Measurements from ENCODE around the gene LRRK2. TPM values are rescaled to one million over a fixed set of nuclear protein-coding genes. Genes with fewer than 3 reads are reported as not detected.

The LRRK2 gene
- total and polyA plus RNA-seq, 10 donors = 7.7 to 106 (median 51.7) TPM

DNA sequence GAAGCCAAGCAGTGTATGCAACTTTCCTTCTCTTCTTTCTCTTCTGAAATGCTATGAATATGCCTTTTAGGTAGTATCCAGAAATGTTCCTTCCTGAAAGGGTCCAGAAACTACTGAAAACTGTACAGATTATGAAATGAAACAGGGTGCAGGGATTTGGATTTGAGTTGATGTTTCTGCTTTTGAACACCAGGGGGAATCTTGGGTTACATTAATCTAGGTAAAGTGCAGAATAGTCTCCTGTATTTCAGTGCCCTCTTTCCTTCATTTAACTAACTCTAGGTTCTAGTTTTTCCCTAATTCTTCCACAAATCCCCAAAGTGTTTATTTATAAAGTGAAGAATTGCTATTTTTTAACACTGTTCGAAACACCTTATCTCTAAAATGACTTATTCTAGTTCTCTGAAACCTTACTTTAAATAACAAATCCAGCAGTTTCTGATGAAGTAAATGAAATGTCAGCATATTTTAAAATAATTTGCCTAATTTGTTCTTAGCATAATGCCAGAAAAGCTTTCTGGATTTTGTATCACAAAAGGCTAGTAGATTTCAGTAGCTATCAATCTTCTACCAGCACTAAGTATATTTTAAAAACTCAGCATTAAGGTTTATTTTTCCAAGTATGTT is 111.9 kb downstream of the LRRK2 start:
- TF ChIP-seq CTCF (IDR thresholded peaks at IDR 0.05 in 8 of 11, conservative IDR thresholded peaks at IDR 0.05 in 3 of 11) (peak in 8 of 11 experiments; percentile 17 to 41 (median 26)), POLR2A (IDR thresholded peaks at IDR 0.05) (no peak)
- H3K36me3 ChIP-seq = peaks cover 0 to 100% (median 33%) of the 10 kb centered on the region in 6 donors
- H3K27me3 ChIP-seq (replicated peaks in 1 of 7) = no peaks in the 10 kb centered on the region
- no peak overlapping the region for H3K27ac ChIP-seq
- H3K9me3 ChIP-seq = peaks cover 0 to under 1% (median 0%) of the 10 kb centered on the region in 8 donors
- H3K4me1 ChIP-seq = no peaks in the 10 kb centered on the region
- intact Hi-C loops (cut with DNase I; ENCODE audit: low total_unique reads) = no loop called here
- H3K4me3 ChIP-seq = no peak overlapping the region
- WGBS, 5 donors = 82 to 94% (median 90%) methylated on average over 1 of the region's 1 CpG
- no peak for DNase-seq

- no peaks in the 10 kb centered on the region for H3K4me1 ChIP-seq
- H3K9me3 ChIP-seq = no peaks in the 10 kb centered on the region
- TF ChIP-seq POLR2A (IDR thresholded peaks at IDR 0.05) (no peak), CTCF (IDR thresholded peaks at IDR 0.05 in 8 of 11, conservative IDR thresholded peaks at IDR 0.05 in 3 of 11) (no peak), POLR2AphosphoS5 (IDR thresholded peaks at IDR 0.05) (no peak)
- no peak overlapping the region for H3K27ac ChIP-seq
- H3K27me3 ChIP-seq (replicated peaks in 1 of 7) = no peaks in the 10 kb centered on the region
- H3K4me3 ChIP-seq = no peak overlapping the region
- WGBS, 5 donors = 38 to 68% (median 57%) methylated on average over 1 of the region's 1 CpG
- DNase-seq = no peak
- H3K36me3 ChIP-seq = peaks cover 0 to 100% (median 31%) of the 10 kb centered on the region in 6 donors
- intact Hi-C loops (cut with DNase I; ENCODE audit: low total_unique reads) = no loop called here
These were observed 113.3 kb downstream of the LRRK2 start for GRCh38 chr12:40338071-40338470.

DNA sequence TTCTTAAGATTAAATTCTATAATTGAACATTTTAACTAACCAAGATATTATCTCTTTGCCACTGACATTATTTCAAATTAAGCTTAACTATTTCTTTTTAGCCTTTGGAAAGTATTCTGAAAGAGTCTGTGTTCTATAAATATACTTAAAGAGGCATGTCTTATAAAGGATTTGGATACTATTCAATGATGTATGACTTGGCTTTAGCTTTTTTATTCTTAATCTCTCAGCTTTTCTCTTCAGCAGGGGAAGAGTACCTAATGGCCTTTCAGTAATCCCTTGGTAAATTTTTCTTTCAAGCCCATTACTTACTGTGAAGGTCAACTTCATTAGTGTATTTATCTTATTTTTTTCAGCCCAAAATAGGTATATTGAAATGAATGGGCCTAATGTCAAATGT is 113.8 kb downstream of the LRRK2 start:
- Histone ChIP-seq H3K4me1 (no peaks in the 10 kb centered on the region), H3K9me3 (no peaks in the 10 kb centered on the region), H3K27me3 (replicated peaks in 1 of 7) (no peaks in the 10 kb centered on the region), H3K27ac (no peak overlapping the region), H3K4me3 (no peak overlapping the region), H3K36me3 (peaks cover 0 to 100% (median 31%) of the 10 kb centered on the region in 6 donors)
- DNase-seq = no peak
- intact Hi-C loops (cut with DNase I; ENCODE audit: low total_unique reads) = no loop called here
- TF ChIP-seq CTCF (IDR thresholded peaks at IDR 0.05 in 8 of 11, conservative IDR thresholded peaks at IDR 0.05 in 3 of 11) = no peak
- TF ChIP-seq POLR2A (IDR thresholded peaks at IDR 0.05) = no peak
- TF ChIP-seq POLR2AphosphoS5 (IDR thresholded peaks at IDR 0.05) = no peak

- Histone ChIP-seq H3K4me3 (no peak overlapping the region), H3K4me1 (no peaks in the 10 kb centered on the region), H3K9me3 (no peaks in the 10 kb centered on the region), H3K27me3 (replicated peaks in 1 of 7) (no peaks in the 10 kb centered on the region), H3K36me3 (peaks cover 0 to 92% (median 13%) of the 10 kb centered on the region in 6 donors), H3K27ac (peak overlapping the region in 1 of 8 donors; percentile 19)
- no peak for DNase-seq
- intact Hi-C loops (cut with DNase I; ENCODE audit: low total_unique reads) = no loop called here
- 70 to 91% (median 80%) methylated on average over 2 of the region's 2 CpGs for WGBS, 5 donors
- TF ChIP-seq POLR2AphosphoS5 (IDR thresholded peaks at IDR 0.05) = no peak
- TF ChIP-seq CTCF (IDR thresholded peaks at IDR 0.05 in 8 of 11, conservative IDR thresholded peaks at IDR 0.05 in 3 of 11) = no peak
- TF ChIP-seq POLR2A (IDR thresholded peaks at IDR 0.05) = no peak
These were observed 117.2 kb downstream of the LRRK2 start for GRCh38 chr12:40342010-40342409.

Measured in spleen (tissue), 11 donors.